HG03575 (cell line): Measurements from ENCODE around the gene ZFAND4.
"Not testable (repeated sequence)": the region's sequence is repeated elsewhere in the genome, so short reads cannot be mapped to it uniquely, and the experiment has no call there.

Source experiments
- ATAC-seq: cut with Tn5 transposase; IDR thresholded peaks from one replicate; pipeline ENCODE4 v1.9.1; 2021; ENCODE audit not compliant: unreplicated experiment, insufficient number of reproducible peaks, low FRiP score; ENCODE audit errors: extremely low read depth

ZFAND4 gene

DNA sequence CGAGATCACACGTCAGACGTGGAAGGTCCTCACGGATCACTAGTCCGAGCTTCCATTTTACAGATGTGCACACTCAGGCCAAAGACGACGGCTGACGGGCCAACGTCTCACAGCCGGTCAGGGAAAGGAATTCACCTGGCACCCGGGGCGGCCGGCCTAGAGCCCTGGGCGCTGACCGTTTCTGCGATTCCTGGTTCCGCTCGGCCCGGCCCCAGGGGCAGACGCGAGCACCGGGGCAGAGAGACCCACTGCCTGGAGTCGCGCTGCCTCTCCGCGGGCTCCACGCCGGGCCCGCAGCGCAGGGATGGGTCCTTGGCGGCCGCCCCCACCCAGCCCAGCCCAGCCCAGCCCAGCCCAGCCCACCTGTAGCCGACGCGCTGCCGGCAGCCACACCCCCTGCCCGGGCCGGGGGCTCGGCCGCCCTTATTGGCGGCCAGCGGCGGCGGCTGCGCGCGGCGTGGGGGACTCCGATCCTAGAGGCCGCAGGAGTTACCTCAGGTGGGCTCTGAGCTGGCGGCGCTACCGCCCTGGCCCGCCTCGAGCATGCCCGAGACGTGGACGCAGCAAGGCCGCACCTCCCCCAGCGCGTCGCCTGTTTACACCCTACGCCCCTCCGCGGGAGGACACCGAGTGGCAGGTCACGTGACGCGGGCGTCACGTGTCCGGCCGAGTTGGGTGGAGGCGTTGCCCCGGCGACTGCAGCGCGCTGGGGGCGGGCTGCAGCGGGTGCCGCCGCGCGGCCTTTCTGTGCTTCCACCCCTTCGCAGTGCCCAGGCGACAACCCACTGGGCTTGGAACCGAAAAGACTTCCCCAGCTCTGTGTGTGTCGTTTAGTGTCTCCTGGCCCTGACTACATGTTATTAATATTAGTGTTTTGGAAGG lies 78.1 kb downstream of the ZFAND4 start:
- ATAC-seq, result peak; percentile 54

DNA sequence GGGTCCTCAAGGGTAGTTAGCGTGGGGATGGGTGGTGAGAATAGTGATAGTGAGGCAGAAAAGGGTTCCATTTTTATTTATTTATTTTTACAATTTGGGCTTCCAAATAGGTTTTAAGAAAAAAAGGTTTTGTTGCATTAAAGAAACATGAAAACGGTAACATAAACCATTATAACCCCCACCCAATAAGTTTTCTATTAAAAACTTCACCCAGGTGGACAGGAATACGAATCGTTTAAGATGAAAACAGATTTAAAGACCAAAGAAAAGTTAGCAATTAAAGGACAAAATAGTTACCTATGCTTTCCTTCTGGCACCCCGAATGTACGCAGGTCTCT lies 78.7 kb downstream of the ZFAND4 start:
- ATAC-seq, result no peak

GRCh38 chr10:45592926-45593325 lies 79.6 kb downstream of the ZFAND4 start:
- ATAC-seq, result no peak

DNA sequence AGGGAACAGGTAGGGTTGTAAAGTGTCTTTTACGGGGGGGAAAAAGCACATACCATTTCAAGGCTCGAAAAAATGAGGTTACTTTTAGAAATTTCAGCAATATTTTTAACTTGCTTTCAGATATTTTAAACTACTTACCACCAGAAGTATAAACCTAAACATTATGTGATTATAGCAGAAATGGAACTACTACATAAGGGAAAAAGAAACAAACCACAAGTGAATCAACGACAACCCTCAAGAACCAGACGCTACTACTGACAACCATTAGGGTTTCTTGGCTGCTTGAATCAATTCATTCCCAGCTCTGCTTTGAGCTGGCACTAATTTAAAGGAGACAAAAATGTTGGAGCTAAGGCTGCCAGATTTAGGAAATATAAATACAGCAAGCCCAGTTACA lies 80.1 kb downstream of the ZFAND4 start:
- no peak for ATAC-seq

DNA sequence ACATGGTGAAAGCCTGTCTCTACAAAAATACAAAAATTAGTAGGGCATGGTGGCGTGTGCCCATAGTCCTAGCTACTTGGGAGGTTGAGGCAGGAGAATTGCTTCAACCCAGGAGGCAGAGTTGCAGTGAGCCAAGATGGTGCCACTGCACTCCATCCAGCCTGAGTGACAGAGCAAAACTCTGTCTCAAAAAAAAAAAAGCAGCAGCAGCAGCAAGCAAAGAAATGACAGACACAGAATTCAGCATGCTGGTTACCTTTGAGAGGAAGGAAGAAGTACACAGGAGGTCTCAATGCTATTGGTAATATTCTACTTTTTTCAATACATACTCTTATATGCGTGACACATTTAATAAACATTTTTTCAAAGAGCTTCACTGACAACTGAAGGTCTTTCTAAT lies 81.3 kb downstream of the ZFAND4 start:
- no peak for ATAC-seq

- ATAC-seq, result no peak
These were observed 82.7 kb downstream of the ZFAND4 start for GRCh38 chr10:45589868-45590267.

GRCh38 chr10:45589009-45589408 lies 83.6 kb downstream of the ZFAND4 start:
- no peak for ATAC-seq

DNA sequence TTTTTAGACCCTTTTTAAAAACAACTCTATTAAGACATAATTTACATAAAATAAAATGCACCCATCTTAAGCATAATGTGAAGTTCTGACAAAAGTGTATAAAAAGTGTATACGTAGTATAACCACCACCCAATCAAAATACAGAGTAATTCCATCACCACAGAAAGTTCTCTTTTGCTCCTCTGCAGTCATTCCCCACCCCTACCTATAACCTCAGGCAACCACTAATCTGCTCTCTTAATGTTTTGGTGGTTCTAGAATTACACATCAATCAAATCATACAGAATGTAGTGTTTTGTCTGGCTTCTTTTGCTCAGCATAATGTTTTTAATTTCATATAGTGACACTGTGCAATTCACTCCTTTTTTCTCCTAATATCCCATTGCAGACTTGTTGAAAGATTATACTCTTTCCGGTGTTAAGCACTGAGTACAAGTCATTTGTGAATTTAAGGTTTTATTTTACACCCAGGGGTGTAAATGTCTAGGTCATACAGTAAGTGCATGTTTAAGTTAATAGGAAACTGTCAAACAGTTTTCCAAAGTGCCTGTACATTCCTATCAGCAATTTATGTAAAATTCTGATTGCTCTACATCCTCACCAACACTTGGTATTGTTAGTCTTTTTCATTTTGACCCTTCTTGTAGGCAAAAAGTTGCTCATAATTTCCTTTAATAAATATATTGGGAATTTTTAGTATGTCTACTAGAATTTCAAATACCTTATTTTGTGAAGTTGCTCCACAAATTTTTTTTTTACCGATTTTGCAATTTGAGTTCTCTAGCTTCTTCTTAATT lies 86.3 kb downstream of the ZFAND4 start:
- ATAC-seq, result no peak

DNA sequence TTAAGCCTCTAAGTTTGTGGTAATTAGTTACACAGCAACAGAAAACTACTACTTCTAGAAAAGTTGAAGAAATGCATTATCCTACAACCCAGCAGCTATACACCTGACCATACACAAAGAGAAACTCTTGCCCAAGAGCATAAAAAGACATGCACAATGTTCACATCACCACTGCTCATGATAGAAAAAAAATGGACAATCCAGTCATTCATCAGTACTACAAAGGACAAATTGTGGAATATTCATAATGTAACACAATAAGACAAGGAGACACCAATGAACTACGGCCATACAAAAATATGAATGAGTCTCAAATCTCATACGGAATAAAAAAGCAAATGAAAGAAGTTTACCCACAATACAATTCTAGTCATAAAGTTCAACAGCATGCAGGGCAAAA lies 87.4 kb downstream of the ZFAND4 start:
- no peak for ATAC-seq

GRCh38 chr10:45582386-45582781 lies 90.2 kb downstream of the ZFAND4 start:
- no peak for ATAC-seq

DNA sequence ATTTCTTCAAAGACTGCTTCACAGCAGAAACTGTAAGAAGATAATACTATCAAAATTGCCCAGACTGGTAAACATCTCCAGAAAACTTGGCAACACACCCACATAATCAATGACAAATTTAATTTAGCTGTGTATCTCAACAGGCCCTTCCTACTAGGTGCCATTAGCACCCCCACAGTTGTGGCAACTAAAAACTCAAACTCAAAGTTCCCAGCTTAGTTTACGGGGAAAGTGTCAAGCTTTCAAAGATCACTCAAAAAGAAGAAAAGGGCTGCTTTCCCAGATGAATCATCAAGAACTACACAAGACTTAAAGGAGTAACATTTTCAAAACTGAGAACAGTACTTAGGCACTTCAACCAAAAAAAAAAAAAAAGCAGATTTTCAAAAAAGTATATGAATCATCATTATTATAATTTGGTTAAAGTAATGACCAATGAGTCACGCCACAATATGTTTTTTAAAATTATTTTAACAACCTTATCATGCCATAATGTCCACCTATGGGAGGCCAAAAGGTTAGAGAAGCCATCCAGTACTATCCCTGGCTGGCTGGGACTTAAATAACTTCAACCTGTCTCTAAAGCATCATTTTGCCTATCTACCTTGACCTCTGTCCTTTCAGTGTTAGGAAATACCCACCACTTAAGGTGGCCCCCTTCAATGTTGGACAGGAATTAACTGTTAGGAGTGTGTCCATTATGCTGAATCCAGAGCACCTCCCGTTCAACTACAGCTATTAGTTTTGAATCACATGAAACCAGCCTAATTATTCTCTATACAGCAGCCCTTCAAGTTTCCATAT lies 90.8 kb downstream of the ZFAND4 start:
- ATAC-seq, result no peak

DNA sequence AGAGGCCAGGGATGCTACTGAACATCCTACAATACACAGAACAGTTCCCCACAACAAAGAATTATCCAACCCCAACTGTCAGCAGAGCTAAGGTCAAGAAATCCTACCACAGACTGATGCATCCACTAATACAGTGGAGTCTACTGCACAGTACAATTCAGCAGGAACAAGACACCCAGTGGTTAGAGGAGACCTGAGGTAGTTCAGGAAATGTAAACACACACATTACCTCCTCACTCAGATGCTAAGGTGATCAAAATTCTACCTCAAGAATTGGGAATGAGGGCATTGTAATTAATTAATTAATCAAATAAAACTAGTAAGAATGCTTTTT lies 91.4 kb downstream of the ZFAND4 start:
- no peak for ATAC-seq

DNA sequence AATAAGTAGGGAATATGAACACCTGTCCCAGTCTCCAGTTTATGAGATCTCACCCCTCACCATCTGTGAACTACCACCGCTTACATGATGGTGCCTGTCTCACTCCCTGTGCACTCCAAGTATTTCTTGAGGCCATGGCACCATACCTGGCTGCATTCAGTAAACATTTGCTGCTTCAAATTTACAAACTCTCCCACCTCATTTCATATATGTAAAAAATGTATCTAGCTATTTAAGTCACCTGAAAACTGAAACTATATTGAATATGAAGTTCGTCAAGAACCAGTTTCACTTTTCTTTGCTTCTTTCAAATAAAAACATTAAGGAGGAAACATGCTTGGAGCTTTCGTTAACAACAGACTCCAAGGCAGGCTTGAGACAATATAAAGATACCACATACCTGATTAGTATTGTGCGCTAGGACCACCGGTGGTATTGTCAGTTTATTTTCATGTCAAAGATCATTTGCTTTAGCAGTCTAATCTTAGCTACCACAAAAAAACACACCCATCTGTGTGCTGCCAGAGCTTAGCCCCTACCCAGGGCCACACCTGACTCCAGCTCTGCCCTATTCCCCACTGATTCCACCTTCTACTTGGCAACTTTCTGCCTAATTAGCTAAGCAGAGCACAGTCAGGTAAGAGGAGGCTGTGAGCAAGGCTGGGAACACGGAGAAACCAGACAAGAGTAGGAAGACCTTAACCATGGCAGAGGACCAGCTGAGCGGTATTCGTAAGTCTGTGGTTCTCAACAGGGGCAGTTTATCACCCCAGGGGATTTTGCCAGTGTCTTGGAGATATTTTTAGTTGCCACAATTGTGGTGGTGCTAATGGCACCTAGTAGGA lies 92.0 kb downstream of the ZFAND4 start:
- ATAC-seq, result peak; percentile 39

DNA sequence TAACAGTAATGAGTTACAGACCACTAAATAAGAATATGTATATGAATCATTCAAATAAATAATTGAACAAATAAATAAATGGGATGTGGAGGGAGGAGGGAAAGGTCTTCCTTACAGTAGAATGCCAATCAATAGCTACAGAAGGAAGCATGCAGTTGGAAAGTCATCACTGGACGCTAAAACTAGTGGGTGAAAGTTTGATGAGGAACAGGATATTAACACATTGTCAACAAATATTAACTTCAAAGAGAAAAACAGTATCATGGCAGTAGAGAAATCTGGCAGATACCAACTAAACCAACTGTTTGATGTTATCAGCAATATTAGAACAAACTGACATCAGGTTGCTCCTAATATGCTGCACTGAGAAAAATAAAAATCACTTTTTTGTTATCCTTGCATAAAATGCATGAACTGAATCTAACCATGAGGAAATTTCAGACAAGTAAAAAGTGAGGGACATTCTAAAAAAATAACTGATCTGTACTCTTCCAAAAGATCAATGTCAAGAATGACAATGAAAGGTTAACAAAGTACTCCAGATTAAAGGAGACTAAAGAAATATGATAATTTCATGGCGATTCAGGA lies 94.1 kb downstream of the ZFAND4 start:
- no peak for ATAC-seq

- no peak for ATAC-seq
These were observed 96.5 kb downstream of the ZFAND4 start for GRCh38 chr10:45575966-45576597.

GRCh38 chr10:45575032-45575761 lies 97.4 kb downstream of the ZFAND4 start:
- ATAC-seq, result not testable (repeated sequence)

DNA sequence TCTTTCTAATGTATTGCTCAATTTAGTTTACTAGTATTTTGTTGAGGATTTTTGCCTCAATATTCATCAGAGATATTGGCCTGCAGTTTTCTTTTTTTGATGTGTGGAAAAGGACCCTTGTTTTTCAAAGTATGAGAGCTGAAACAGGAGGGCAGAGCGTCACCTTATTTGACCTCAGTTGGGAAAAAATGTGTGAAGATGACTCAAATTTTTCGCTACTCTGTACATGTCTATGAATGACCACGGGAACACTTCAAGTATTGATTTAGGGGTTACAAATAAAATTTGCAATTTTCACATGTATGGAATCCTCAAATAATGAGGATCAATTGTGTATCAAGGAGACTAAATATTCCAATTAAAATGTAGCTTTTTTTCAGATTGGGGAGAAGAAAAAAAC lies 103.1 kb downstream of the ZFAND4 start:
- ATAC-seq, result no peak
